Spleen (tissue), 11 donors: ENCODE measurements around the gene PCED1B. TPM values are rescaled to one million over a fixed set of nuclear protein-coding genes. Genes with fewer than 3 reads are reported as not detected.

Source experiments
- DNase-seq: peaks from one replicate; pipeline ENCODE4 v3.0.0-alpha.2; 2020
- H3K27ac ChIP-seq, 8 donors: fragments of 200-600 bp; sonication (generic) in 7 of 8; 1 replicate in 4 of 8; 2 replicates in 4 of 8; pipeline versions ENCODE4 v1.5.0 to v1.8.0; 2016 to 2021; ENCODE audit warnings: inconsistent platforms in 4 of 8, mild to moderate bottlenecking in 4 of 8, moderate library complexity in 1 of 8
- H3K27me3 ChIP-seq, 7 donors: fragments of 200-600 bp; sonication (generic) in 6 of 7; replicated peaks in 1 of 7; 1 replicate in 4 of 7; 2 replicates in 3 of 7; pipeline versions ENCODE4 v1.5.0 to v1.8.0; 2016 to 2021; ENCODE audit warnings: inconsistent platforms in 3 of 7, mild to moderate bottlenecking in 1 of 7
- H3K36me3 ChIP-seq, 6 donors: fragments of 200-600 bp; sonication (generic) in 5 of 6; 1 replicate in 4 of 6; 2 replicates in 2 of 6; pipeline versions ENCODE4 v1.5.0 to v1.8.0; 2016 to 2021; ENCODE audit warnings: inconsistent platforms in 2 of 6
- H3K4me1 ChIP-seq, 6 donors: fragments of 200-600 bp; sonication (generic) in 5 of 6; 1 replicate in 3 of 6; 2 replicates in 3 of 6; pipeline versions ENCODE4 v1.5.0 to v1.8.0; 2016 to 2021; ENCODE audit warnings: inconsistent platforms in 3 of 6
- H3K4me3 ChIP-seq, 8 donors: fragments of 200-600 bp; sonication (generic) in 7 of 8; 1 replicate in 4 of 8; 2 replicates in 4 of 8; pipeline versions ENCODE4 v1.5.0 to v1.8.0; 2016 to 2021; ENCODE audit warnings: inconsistent platforms in 4 of 8, mild to moderate bottlenecking in 4 of 8, moderate library complexity in 2 of 8
- H3K9me3 ChIP-seq, 8 donors: fragments of 200-600 bp; sonication (generic) in 7 of 8; 1 replicate in 4 of 8; 2 replicates in 4 of 8; pipeline versions ENCODE4 v1.5.0 to v1.8.0; 2016 to 2021; ENCODE audit warnings: inconsistent platforms in 4 of 8
- POLR2A ChIP-seq, 3 donors: fragments of 450-650 bp; IDR thresholded peaks; one replicate each; pipeline ENCODE4 v1.5.1; 2017; ENCODE audit warnings: antibody characterized with exemption in 3 of 3, mild to moderate bottlenecking in 1 of 3
- POLR2AphosphoS5 ChIP-seq, 3 donors: sonication (generic); formaldehyde crosslinking; IDR thresholded peaks; one replicate each; pipeline ENCODE4 v1.5.1; 2017; ENCODE audit warnings: antibody characterized with exemption in 3 of 3
- WGBS, 5 donors: extraction: QIAGEN DNeasy Blood & Tissue Kit in 3 of 5; methylation state at CpG; one replicate each; pipeline versions ENCODE4 v1.1.5 to v1.1.7; 2013 to 2018; 5-methylcytosine and 5-hydroxymethylcytosine counted together
- intact Hi-C: fragments of 100-400 bp; cut with DNase I; formaldehyde crosslinking; loops from one replicate; pipeline ENCODE4 v1.15.0; 2023; ENCODE audit warnings: low total_unique reads
- polyA plus RNA-seq, 3 donors: library from polyadenylated mRNA; stranded (reverse); fragments of 200-250 nt; gene quantifications; one replicate each; pipeline ENCODE4 v1.2.1, GENCODE V29; 2013
- total RNA-seq, 7 donors: library from RNA; depleted of rRNA in 3 of 7; stranded (reverse); fragments of >200 nt in 3 of 7; fragmentation: NEBNext Ultra II Directional in 4 of 7; extraction: Animal tissue kit (Norgen Biotek cat#: 25700) in 4 of 7; gene quantifications; one replicate each; pipeline versions ENCODE4 v1.1.0 to v1.2.1, GENCODE V29; 2016 to 2021
- TF ChIP-seq, protein P1 (sequence below), 11 experiments: fragments of 200-600 bp in 7 of 11; fragments of 450-650 bp in 4 of 11; sonication (generic) in 4 of 11; IDR thresholded peaks in 8 of 11; conservative IDR thresholded peaks in 3 of 11; 1 replicate in 7 of 11; 2 replicates in 4 of 11; pipeline versions ENCODE4 v1.4.0 to v1.8.0; 2016 to 2021; ENCODE audit warnings: antibody characterized with exemption in 11 of 11, inconsistent platforms in 4 of 11, mild to moderate bottlenecking in 1 of 11
- donor health status: healthy with polysubstance abuse.
- donor health status: DM: no; HTN: no; CAD: no; lungs with moderate emphysema.
- donor health status: DM: no; HTN: no; CAD: no.
- donor health status: Bipolar disorder and iron deficiency.
- donor health status: healthy.
- donor health status: DM: no; HTN: no; CAD: no.
- donor health status: DM: yes; HTN: yes; CAD: no.

The PCED1B gene
- total and polyA plus RNA-seq, 10 donors: 15.3 to 34.5 (median 24.4) TPM

DNA sequence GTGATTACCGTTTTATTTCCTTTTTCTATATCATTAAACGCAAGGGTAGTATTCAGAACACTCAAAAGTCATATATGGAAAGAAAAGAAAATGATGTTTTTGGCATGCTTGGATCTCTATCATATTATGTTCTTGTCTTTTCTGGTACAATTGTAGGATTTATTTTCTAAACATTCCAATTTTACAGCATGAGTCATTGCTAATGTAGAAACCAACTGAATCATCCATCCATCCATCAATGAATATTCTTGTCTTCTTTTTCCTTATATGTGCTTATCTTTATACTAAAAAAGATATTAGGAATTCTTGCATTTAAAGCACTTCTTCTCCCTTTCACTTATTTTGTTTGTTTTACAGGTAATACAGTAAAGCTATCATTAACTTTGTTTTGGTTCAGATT lies 20.7 kb downstream of the PCED1B start:
- Histone ChIP-seq H3K4me3 (no peak overlapping the region), H3K4me1 (peaks cover 0 to 3% (median 0%) of the 10 kb centered on the region in 6 donors), H3K9me3 (no peaks in the 10 kb centered on the region), H3K27ac (no peak overlapping the region), H3K27me3 (no peaks in the 10 kb centered on the region), H3K36me3 (peaks cover 0 to 12% (median 0%) of the 10 kb centered on the region in 6 donors)
- 92 to 98% (median 95%) methylated on average over 2 of the region's 2 CpGs for WGBS, 5 donors
- intact Hi-C loops: no loop called here
- TF ChIP-seq, protein P1, sequence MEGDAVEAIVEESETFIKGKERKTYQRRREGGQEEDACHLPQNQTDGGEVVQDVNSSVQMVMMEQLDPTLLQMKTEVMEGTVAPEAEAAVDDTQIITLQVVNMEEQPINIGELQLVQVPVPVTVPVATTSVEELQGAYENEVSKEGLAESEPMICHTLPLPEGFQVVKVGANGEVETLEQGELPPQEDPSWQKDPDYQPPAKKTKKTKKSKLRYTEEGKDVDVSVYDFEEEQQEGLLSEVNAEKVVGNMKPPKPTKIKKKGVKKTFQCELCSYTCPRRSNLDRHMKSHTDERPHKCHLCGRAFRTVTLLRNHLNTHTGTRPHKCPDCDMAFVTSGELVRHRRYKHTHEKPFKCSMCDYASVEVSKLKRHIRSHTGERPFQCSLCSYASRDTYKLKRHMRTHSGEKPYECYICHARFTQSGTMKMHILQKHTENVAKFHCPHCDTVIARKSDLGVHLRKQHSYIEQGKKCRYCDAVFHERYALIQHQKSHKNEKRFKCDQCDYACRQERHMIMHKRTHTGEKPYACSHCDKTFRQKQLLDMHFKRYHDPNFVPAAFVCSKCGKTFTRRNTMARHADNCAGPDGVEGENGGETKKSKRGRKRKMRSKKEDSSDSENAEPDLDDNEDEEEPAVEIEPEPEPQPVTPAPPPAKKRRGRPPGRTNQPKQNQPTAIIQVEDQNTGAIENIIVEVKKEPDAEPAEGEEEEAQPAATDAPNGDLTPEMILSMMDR (IDR thresholded peaks at IDR 0.05 in 8 of 11, conservative IDR thresholded peaks at IDR 0.05 in 3 of 11): no peak
- TF ChIP-seq POLR2AphosphoS5 (IDR thresholded peaks at IDR 0.05) (no peak), POLR2A (IDR thresholded peaks at IDR 0.05) (no peak)
- DNase-seq: no peak

GRCh38 chr12:47102406-47102805 lies 23.0 kb downstream of the PCED1B start:
- H3K9me3 ChIP-seq: no peaks in the 10 kb centered on the region
- 94 to 98% (median 96%) methylated on average over 4 of the region's 4 CpGs for WGBS, 5 donors
- H3K4me3 ChIP-seq: no peak overlapping the region
- intact Hi-C loops: no loop called here
- peaks cover 0 to 28% (median 0%) of the 10 kb centered on the region in 6 donors for H3K36me3 ChIP-seq
- H3K27me3 ChIP-seq: no peaks in the 10 kb centered on the region
- DNase-seq: no peak
- TF ChIP-seq POLR2AphosphoS5 (IDR thresholded peaks at IDR 0.05) (no peak), POLR2A (IDR thresholded peaks at IDR 0.05) (no peak)
- TF ChIP-seq, protein P1 (IDR thresholded peaks at IDR 0.05 in 8 of 11, conservative IDR thresholded peaks at IDR 0.05 in 3 of 11): no peak
- H3K27ac ChIP-seq: peak overlapping the region in 4 of 8 donors; percentile 2 to 52 (median 15)
- H3K4me1 ChIP-seq: no peaks in the 10 kb centered on the region

DNA sequence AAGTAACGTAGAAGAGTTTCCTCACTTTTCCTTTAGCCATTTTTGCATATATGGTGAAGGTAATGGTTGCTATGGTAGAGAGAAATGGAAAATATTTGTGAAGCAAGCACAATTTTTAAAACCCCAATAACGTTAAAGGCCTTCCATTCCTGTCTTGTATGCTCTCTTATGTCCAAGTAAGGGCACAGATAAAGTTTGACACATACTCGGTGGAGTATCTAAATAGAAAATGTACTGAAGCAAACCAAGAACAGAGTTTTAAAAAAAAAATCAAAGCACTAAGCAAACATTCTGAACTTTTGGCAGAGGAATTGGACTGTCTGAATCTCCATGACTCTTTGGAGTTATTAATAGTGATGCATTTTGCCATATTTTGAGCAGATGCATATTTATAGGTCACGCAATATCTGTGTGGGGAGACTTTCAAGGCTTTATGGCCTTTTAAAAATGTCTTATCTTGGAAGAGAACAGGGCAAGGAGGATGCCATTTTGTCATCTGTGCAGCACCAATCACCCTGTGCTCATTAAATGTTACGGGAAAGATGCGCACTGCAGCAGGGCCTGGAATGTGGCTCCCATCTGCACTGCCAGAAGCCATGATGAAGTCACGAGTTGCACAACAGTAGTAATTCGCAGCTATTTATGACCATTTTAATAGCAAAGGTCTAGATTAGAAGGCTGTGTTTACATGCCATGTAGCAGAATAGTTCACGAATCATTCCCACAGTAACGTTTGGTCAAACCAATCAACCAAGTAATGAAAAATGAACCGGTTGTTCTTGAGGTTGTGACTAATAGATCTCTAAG lies 23.6 kb downstream of the PCED1B start:
- Histone ChIP-seq H3K9me3 (no peaks in the 10 kb centered on the region), H3K27me3 (no peaks in the 10 kb centered on the region), H3K27ac (peak overlapping the region in 4 of 8 donors; percentile 11 to 56 (median 44)), H3K4me3 (no peak overlapping the region), H3K4me1 (no peaks in the 10 kb centered on the region), H3K36me3 (peaks cover 0 to 32% (median 0%) of the 10 kb centered on the region in 6 donors)
- DNase-seq: no peak
- 77 to 85% (median 83%) methylated on average over 10 to 11 of the region's 11 CpGs for WGBS, 5 donors
- intact Hi-C loops: no loop called here
- TF ChIP-seq POLR2AphosphoS5 (IDR thresholded peaks at IDR 0.05) (peak in 1 of 3 donors; percentile 64), POLR2A (IDR thresholded peaks at IDR 0.05) (no peak)

GRCh38 chr12:47105914-47106674 lies 26.7 kb downstream of the PCED1B start:
- TF ChIP-seq POLR2A (IDR thresholded peaks at IDR 0.05): no peak
- TF ChIP-seq POLR2AphosphoS5 (IDR thresholded peaks at IDR 0.05): no peak
- TF ChIP-seq, protein P1 (IDR thresholded peaks at IDR 0.05 in 8 of 11, conservative IDR thresholded peaks at IDR 0.05 in 3 of 11): no peak
- Histone ChIP-seq H3K9me3 (no peaks in the 10 kb centered on the region), H3K27me3 (no peaks in the 10 kb centered on the region), H3K4me1 (no peaks in the 10 kb centered on the region), H3K4me3 (no peak overlapping the region), H3K36me3 (peaks cover 0 to 35% (median 0%) of the 10 kb centered on the region in 6 donors), H3K27ac (no peak overlapping the region)
- 94 to 96% (median 95%) methylated on average over 10 of the region's 10 CpGs for WGBS, 5 donors
- DNase-seq: no peak
- intact Hi-C loops: no loop called here
